H4 (cell line): ENCODE results near the gene ZFAND3. TPM values are rescaled to one million over a fixed set of nuclear protein-coding genes. Genes with fewer than 3 reads are reported as not detected.

Source experiments
- DNase-seq: peaks from one replicate; pipeline ENCODE4 v3.0.0-alpha.2; 2015; ENCODE audit warnings: low spot score
- total RNA-seq: library from RNA; depleted of rRNA; stranded (reverse); fragments of >200 nt; shearing (Covaris generic); gene quantifications from 2 replicates; pipeline ENCODE4 v1.2.3, GENCODE V29; 2014

Gene ZFAND3
- total RNA-seq, 1 experiment from 2014 or later: 7.4 TPM

DNA sequence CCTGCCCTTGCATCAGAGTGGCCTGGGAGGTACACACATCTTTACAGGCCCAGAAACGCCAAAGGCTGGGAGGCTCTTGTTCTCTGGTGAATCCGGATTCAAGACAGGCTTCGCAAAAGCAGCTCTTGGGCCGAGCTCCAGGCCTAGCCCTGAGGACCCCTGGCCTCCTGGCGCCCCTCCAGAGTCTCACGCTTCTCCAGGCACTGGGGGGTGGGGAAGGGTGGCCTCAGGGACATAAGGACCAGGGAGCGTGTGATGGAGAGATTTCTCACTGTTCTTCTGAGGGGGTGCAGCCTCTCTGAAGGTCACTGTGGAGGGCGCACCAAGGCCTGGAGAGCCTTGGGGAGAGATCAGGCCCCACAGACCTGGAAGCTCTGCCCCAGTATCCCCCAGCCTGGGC, 349.2 kb downstream of the ZFAND3 start:
- no peak for DNase-seq

DNA sequence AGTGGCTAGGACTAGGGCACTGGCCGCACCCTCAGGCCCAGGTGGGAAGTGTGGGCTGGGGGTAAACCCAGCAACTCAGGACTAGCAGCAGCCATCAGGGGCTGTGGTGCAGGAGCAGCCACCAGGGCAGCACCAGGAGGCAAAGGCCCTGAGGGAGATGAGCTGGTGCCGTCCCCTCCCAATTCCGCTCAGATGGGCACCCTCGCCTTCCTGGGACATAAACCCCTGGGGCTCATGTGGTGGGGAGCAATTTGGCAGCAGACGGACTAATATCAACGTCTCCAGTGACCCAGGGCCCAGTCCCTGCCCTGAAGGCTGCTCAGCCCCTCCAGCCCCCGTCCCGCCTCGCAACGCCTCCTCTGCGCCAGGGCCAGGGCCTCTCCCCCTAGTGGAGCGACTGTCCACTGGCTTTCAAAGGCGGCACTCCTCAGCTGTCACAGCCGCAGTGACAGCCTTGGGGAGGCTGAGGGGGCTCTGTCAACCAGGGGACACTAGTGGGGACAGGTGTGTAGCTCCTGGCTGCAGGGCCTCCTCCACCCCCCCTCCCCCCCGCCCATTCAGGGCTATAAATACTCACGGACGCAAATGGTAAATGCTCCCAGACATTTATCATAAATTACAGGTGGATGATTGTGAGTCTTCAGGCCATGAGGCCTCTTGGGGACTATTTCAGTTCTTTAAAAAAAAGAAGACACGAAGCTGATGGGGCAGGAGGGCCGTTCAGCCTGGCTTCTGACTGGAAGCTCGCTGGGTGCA, 349.9 kb downstream of the ZFAND3 start:
- no peak for DNase-seq

DNA sequence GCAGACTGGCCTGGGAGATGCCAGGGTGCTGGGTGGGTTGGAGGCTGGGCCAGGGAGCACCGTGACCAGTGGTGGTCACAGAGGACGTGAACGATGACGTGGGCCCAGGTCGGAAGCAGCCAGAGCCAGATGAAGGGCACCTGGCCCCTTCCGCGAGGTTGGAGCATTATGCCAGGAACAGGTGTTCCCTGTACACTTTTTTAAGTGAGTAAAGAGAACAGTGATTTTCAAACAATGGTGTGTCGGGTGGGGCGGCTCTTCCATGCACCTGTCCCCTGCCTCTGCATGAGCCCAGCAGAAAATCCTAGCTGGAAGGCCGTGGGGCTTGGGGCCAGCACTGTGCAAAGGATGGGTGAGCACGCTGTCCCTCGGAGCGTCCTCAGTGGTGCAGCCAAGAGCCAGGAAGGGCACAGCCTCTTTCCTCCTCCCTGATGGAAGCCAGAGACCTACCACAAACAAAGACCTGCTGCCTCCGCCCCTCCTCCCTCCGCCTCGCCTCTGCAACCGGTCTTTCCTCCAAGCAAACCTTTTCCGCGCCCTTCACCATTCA, 350.5 kb downstream of the ZFAND3 start:
- no peak for DNase-seq

DNA sequence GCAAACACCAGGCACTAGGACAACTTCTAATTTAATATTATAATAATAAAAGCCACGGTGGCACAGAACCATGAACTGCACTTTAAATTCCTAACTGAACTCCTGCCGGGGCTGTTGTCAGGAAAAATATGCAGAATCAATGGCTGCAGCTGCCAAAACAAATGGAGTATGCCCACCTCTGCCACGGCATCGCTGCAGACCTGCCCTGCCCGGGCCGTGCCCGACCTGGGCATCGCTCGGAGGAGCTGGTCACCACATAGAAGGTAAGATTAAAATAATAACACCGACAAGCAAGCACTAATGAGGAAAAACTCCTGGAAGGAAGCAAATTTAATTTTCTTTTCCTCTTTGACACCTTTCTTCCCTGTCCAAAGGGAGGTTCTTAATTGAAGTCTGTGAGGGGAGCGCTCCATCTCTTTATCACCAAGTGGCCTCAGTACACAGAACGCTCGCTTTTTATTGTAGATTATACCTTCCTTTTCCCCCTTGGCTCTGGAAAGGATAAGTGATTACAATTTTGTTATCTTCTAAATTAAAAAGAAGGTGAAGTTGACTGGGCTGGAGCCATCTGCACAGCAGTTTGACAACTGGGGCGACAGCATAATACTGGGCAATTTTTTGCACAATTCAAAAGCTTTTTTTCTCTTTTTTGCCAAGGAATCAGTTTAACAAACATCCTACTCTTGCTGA, 351.3 kb downstream of the ZFAND3 start:
- no peak for DNase-seq

DNA sequence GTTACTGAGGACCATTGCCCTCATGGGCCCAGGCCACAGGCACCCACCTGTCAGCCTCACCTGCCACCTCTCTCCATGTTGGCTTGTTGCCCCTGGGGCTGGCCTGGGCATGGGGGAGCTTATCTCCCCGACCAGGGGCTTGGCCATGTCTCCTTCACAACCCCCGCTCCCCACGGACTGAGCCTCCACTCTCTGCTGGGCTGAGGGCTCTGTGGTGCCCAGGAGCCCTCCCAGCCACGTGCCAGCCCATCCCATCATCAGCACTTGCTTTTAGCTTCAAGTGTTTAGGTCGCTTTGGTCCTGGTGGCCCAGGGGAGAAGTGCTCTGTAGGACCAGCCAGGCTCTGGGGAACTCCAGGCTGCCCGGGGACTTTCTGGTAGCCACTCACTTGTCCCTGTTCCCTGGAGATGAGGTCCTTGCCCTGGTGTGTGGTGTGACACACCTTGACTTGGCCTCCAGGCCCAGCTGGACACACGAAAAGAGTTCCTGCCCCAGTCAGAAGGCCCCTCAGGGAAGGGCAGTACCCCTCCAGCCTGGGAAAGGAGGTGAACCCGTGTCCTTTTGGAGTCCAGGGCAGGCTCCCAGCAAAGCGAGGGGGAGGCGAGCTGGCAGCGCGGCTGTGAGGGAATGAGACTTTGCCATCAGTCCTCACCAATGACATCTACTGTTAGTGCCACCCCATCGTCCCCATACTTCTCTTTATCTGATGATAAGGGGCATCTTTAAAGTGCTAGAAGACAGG, 352.6 kb downstream of the ZFAND3 start:
- DNase-seq: no peak

DNA sequence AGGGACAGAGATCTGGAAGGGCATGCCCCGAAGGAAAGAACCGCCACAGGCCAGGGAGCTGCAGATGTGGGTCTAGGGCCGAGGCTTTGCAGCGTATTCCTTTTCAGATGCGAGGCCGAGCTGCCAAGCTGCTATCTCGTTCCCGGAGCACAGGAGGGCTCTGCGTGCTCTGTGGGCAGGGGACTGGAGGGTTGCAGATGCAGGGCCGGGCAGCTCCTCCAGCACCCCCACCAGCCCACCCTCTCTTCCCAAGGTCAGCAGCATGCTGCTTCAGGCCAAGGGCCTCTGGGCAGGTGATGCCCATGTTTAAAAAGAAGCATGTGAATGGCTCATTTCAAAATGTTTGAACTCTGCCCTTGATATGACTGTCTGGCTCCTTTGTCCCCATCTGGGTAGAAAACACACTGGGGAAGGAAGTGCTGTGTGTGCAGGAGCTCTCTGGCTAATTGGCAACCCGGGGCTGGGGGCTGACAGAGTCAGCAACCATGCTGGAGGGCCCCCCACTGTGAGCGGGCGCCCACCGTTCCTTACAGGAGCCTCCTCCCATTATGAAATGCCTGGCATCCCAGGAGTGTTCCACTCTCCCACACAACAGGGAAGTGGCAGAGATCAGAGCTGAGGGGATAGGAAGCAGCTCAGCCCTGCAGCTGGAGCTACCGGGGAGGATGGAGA, 353.3 kb downstream of the ZFAND3 start:
- no peak for DNase-seq

DNA sequence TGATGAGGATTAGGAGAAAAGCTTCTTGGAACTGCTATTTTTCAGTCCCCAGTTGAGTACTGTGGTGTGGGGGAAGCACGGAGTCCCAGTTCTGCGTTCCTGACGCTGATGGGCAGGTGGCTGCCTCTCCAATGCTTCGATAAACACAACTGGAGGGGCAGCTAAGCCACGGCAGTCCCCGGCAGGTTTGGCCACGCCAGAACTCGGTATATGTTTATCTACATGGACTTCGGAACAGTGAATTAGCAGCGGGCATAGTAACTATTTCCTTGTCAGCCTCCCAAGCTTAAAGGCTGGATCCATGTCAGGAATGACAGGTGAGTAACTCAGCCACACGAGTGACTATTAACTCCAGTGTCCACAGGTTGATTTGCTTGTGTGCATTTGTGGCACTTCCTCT, 354.4 kb downstream of the ZFAND3 start:
- no peak for DNase-seq

DNA sequence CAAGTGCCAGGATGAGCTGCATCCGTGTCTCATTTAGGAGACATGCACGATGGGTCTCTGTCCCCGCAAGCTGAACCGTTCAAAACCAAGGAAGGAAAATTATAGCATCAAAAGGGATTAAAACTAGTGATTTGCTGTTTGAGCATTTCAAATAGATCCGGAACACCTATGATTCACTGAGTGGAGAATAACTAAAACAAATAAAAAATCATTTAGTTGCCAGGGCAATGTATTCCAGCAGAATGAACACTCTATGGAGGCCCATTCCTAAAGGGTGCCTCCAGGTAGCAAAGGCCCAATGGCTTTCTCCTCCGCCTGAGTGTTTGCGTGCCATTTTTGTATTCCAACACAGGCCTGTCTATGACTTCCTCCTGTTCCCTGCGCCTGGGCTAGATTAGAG, 354.8 kb downstream of the ZFAND3 start:
- DNase-seq: no peak

DNA sequence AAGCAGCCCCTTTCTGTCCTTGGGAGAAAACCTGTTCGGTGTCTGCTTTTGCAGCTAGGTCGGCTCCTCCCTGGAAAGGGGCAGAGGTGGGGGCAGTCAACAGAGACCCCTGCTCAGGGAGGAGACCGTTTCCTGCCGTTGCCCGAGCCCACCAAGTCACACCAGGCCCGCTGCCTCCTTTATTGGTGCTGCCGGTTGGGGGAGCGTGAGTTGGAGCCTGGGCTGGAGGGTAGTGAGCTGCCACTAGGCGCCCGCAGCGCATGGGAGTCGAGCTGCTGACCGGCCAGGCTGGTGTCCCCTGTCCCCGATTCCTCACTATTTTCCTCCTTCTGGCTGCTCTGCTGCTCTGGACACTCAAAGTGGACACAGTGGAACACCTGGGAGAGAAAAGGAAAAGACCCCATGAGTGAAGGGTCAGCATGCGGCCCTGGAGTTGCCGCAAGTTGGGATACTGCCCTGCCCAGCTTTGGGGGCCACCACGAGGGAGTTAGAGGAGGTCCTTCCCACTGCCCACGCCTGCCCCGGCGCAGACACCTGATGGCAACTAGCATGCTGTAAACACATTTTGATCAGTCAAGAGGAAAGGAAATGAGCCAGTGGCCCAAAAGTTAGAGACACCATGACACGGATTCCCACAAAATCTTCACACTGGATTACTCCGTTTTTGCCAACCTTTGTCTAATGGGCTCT, 355.4 kb downstream of the ZFAND3 start:
- DNase-seq: no peak

DNA sequence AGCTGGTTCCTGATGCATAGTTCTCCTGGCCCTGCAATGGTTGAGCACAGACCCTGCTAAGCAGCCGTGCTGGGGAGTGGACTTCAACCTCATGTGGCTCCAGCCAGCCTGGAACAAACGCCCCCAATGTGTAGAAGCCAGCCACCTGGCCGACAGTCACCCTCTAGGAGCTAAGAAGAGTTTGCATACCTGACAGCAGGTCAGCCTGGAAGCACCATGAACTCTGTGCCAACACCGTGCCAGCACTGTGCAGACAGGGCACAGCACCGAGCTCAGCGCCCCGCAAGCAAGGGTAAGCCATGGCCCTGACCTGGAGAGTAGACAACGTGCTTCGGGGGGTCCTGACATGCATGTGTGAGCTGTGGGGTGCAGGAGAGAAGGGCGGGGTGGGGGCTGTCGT, 356.3 kb downstream of the ZFAND3 start:
- no peak for DNase-seq

DNA sequence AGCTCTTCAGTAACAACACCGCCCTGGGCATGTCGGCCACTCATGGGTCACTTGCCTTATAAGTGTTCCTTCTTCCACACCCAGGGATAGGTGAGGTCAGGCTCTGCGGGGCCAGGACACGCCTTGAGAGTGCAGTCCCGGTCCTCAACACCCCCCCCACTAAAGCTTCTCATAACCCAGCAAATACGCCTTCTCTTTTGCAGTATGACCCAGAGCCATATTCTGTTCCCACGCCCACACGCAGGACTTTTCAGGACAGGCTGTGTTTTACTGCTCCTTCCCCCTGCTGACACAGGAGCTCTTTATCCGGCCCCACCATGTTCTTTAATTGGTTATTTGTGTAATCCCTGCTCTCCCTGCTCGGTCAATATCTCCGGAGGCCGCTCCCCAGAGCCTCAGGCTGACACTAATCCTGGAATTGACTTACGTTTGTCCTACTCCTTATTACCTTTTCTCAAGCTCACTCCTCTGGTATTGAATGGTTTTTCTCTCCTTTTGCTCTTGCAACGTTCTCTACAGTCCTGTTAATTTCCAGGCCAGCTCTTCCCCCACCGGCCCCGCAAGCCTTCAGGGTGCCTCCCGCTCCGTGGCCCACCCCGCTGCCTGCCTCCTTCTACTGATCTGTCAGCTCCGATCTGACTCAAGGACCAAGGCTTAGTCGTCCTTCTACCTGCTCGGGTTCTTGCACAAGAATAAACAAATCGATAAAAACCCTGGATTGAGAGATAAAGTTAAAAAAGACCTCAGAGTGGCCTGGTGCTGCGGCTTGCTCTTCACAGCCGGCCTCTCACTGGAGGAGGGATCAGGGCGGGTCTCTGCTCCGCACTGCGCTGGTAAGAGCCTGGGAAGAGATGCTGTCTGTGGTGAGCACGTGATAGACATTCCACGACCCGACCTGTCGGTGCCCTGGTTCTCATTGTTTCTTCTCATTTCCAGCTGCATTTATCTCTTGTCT, 357.5 kb downstream of the ZFAND3 start:
- no peak for DNase-seq

DNA sequence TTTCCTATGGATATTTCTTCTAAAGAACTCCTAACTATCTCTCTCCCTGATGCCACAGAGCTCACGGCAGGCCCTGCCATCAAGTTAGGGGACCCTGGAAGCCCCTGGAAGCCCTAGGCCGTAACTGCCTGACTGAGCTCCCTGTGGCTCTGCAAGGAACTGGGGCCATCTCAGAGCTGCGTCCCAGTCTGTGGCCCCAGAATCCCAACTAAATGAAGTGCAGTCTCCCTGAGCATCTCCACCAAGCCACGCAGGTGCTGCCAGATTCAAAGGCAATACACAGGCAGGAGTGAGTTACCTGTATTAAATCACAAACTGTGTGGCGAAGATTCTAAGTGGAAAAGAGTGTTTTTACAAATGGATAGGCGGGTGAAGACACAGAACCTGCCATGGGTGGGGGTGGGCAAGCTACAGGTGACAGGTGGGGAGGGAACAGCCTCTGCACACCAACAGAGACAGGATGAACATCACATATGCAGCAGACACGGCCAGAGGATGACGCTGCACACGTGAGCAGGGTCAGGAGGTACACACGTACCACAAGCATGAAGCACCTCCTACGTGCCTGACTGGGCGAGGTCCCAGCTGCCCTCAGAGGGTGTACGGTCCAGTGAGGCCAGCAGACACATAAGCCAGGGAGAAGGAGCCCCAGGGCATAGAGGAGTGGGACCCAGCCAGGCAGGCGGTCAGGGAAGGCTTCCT, 358.5 kb downstream of the ZFAND3 start:
- DNase-seq: no peak

DNA sequence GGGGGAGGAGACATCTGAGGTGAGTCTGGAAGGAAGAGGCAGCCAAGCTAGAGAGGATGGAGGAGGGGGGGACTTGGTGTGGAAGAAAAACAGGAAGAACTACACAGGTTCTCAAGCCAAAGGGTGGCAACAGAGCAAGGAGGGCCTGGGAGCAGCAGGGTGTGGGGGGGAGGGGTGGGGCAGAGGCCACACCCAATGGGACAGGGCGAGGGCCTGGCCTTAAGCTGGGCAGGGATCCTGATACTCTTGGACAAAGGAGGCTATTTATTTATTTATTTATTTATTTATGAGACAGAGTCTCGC, 359.0 kb downstream of the ZFAND3 start:
- no peak for DNase-seq

DNA sequence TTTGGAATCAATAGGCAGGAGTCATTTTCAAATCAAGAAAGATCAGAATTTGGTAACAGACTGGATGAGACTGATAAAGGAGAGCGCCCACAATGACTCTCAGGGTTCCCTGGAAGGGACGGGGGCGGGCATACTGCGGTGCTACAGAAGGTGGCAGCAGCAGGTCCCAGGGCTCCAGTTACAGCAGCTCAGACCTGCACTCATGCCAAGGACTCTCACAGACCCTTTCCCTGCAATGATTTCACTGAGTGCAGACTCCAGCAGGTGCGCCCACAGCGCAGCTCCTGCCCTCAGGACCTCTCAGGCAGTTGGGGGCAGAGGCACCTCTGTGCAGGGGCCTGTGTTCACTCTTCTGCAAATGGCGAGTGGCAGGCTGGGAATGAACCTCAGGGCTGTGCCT, 359.8 kb downstream of the ZFAND3 start:
- no peak for DNase-seq

DNA sequence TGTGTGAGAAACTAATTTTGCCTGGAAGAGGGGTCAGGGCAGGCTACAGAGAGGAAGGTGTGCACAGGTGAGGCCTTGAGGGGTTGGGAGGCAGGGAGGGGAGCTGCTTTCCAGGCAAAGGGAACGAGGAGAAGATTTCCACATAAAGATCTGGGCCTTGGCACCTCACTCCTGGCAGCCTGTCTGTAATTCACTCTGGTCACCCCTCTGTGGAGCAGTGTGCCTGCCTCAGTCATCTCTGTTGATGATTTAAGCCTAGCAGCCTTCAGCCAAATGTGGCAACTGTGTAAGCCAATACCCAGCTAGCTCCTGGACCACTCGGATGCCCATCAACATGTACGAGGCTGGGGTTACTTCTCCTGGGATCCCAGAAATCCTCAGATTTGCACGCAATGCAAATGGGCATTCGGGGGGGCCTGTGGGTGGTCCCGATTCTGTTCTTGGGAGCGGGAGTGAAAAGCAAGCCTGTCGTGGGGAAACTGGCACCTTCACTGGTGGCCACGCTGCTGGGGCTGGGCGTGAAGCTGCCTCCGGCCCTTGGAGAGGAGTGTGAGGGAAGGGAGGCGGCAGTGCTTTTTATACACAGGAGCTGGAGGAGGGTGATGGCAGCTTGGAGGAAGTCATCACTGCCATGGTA, 360.4 kb downstream of the ZFAND3 start:
- no peak for DNase-seq

DNA sequence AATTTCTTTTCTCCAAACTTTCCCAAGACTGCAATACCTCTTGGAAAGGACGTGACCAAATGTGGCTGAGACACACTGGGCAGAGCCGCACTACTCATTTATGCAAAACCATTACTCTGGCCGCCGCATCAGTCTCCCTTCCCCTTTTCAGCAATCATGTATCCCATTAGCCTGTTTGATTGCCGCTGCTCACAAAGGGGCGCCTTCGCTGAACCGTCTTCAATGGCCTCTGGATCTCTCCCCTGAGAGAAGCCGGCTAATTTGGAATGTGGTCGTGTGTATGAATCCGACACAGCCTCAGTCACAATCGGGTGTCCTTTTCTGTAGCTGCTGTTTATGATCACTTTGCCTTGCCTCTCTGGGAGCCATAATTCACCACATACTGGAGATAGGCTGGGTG, 361.1 kb downstream of the ZFAND3 start:
- no peak for DNase-seq

DNA sequence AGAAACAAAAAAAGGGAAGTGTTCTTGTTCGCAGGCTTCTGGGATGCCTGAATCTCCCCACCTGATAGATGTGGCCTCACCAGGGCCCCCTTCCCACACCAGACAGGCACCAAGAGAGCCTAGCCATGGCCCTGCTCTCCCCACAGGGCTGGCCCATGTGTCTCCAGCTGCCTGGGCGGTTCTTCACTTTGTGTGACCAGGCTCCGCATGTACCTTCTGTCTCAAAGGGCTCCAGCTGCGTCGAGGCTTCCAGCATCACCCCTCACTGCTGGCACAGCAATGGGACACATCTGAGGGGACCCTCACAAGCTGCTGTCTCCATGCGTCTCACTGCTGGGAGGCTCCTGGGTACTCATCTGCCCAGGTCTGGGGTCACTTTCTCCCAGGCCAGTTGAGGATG, 362.9 kb downstream of the ZFAND3 start:
- DNase-seq: no peak

DNA sequence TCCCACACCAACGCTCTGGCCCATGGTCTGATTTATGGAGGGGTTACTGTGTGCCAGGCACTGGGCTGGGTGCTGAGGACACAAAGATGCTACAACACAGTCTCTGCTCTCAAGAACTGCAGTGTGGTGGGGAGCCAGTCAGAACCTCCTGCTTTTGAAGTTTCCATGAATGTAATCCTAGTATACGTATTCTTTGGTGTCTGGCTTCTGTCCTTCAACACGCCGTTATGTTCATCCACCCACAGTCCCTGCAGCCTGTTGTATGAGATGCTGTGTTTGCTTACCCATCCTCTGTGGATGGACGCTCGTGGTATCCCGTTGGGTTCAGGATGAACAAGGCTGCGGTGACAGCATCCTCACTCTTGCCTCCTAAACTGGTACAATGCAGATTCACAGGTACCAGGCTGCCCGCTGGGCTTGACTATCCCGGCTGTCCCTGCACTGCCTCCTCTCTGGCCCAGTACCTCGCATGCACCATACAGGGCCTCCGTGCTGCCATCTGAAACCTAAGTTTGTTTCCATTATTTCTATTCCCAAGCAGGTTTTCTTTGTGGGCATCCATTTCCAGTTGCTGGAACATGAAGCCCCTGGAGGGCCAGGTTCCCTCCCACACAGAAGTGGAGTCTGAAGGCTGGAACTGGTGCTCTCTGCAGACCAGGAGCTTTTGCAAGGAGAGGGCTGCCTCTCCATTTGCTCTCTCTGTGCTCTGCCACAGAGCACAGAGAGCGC, 364.5 kb downstream of the ZFAND3 start:
- DNase-seq: no peak
